Astrocyte (in vitro differentiated cells and primary cell): Measurements from ENCODE around the gene EPHA2. TPM values are rescaled to one million over a fixed set of nuclear protein-coding genes. Genes with fewer than 3 reads are reported as not detected.

ENCODE experiments used
- DNase-seq: peaks from one replicate; pipeline ENCODE4 v3.0.0-alpha.2; 2010; ENCODE audit warnings: low read depth
- FAIRE-seq: peaks from 2 replicates; lab custom pipeline; 2011; peaks lifted over from hg19 to GRCh38; lab: Jason Lieb, UNC
- H2AFZ ChIP-seq: 2 replicates; pipeline ENCODE4 v1.6.0; 2012; ENCODE audit warnings: low read depth, low read length, inconsistent platforms
- H3K27ac ChIP-seq: 2 replicates; pipeline ENCODE4 v1.5.1; 2011; ENCODE audit warnings: low read depth, low read length, inconsistent platforms
- H3K27me3 ChIP-seq: 2 replicates; pipeline ENCODE4 v1.6.0; 2011; ENCODE audit warnings: low read length, inconsistent platforms; ENCODE audit not compliant: insufficient read depth
- H3K36me3 ChIP-seq: 2 replicates; pipeline ENCODE4 v1.5.1; 2011; ENCODE audit warnings: low read length, inconsistent platforms; ENCODE audit not compliant: insufficient read depth
- H3K4me1 ChIP-seq: 2 replicates; pipeline ENCODE4 v1.5.1; 2011; ENCODE audit warnings: low read length, inconsistent platforms; ENCODE audit not compliant: insufficient read depth
- H3K4me2 ChIP-seq: 2 replicates; pipeline ENCODE4 v1.6.0; 2012; ENCODE audit warnings: low read length, inconsistent platforms
- H3K4me3 ChIP-seq: 2 replicates; pipeline ENCODE4 v1.5.1; 2011; ENCODE audit warnings: low read depth, mild to moderate bottlenecking, low read length, inconsistent platforms; ENCODE audit not compliant: insufficient read depth
- H3K79me2 ChIP-seq: 2 replicates; pipeline ENCODE4 v1.6.0; 2012; ENCODE audit warnings: mild to moderate bottlenecking, low read length, inconsistent platforms; ENCODE audit not compliant: insufficient read depth
- H3K9ac ChIP-seq: 2 replicates; pipeline ENCODE4 v1.6.0; 2012; ENCODE audit warnings: mild to moderate bottlenecking, low read length, inconsistent platforms
- H3K9me3 ChIP-seq: 2 replicates; pipeline ENCODE4 v1.5.1; 2012; ENCODE audit warnings: low read depth, mild to moderate bottlenecking, low read length, inconsistent platforms; ENCODE audit not compliant: insufficient read depth
- H4K20me1 ChIP-seq: 2 replicates; pipeline ENCODE4 v1.6.0; 2012; ENCODE audit warnings: low read length, inconsistent platforms; ENCODE audit not compliant: insufficient read depth
- H3K27ac Mint-ChIP-seq: one replicate; pipeline ENCODE4 v1.8.0; 2021; ENCODE audit warnings: mild to moderate bottlenecking, mixed read lengths; ENCODE audit not compliant: unreplicated experiment
- H3K27me3 Mint-ChIP-seq: one replicate; pipeline ENCODE4 v1.8.0; 2021; ENCODE audit warnings: low read depth, mixed read lengths; ENCODE audit not compliant: unreplicated experiment
- H3K36me3 Mint-ChIP-seq: one replicate; pipeline ENCODE4 v1.8.0; 2021; ENCODE audit warnings: low read depth, mixed read lengths; ENCODE audit not compliant: unreplicated experiment
- H3K4me1 Mint-ChIP-seq: one replicate; pipeline ENCODE4 v1.8.0; 2021; ENCODE audit warnings: low read depth, mixed read lengths; ENCODE audit not compliant: unreplicated experiment
- H3K4me3 Mint-ChIP-seq: one replicate; pipeline ENCODE4 v1.8.0; 2021; ENCODE audit warnings: mild to moderate bottlenecking, moderate library complexity, mixed read lengths; ENCODE audit not compliant: unreplicated experiment
- H3K9me3 Mint-ChIP-seq: one replicate; pipeline ENCODE4 v1.8.0; 2021; ENCODE audit warnings: mild to moderate bottlenecking, mixed read lengths; ENCODE audit not compliant: unreplicated experiment
- CTCF ChIP-seq: IDR thresholded peaks from 2 replicates; pipeline ENCODE4 v1.5.1; 2011; ENCODE audit warnings: low read depth, mild to moderate bottlenecking, inconsistent platforms, low read length, moderate library complexity; ENCODE audit not compliant: insufficient read depth
- EZH2 ChIP-seq: IDR thresholded peaks from 2 replicates; pipeline ENCODE4 v1.6.1; 2012; ENCODE audit warnings: mild to moderate bottlenecking, low read length, inconsistent platforms; ENCODE audit not compliant: insufficient read depth
- total RNA-seq: library from RNA; stranded (reverse); gene quantifications from 2 replicates; pipeline ENCODE4 v1.2.1, GENCODE V29; 2021

EPHA2 gene
- total RNA-seq, 1 donor from 2014 or later, result 140 TPM

- Histone ChIP-seq H4K20me1 (no peaks in the 10 kb centered on the region), H3K4me2 (peak overlapping the region; percentile 67), H3K27me3 (no peaks in the 10 kb centered on the region), H3K79me2 (no peaks in the 10 kb centered on the region), H3K4me1 (peaks cover 44% of the 10 kb centered on the region), H3K27ac (peak overlapping the region; percentile 78), H3K9me3 (no peaks in the 10 kb centered on the region), H3K36me3 (no peaks in the 10 kb centered on the region), H3K4me3 (no peak overlapping the region), H3K9ac (peak overlapping the region; percentile 65), H2AFZ (peak overlapping the region; percentile 44)
- TF ChIP-seq EZH2 (no peak), CTCF (no peak)
- peaks cover 7% of the 10 kb centered on the region for H3K27me3 Mint-ChIP-seq
- no peak for FAIRE-seq
- peaks cover 28% of the 10 kb centered on the region for H3K4me1 Mint-ChIP-seq
- peak overlapping the region; percentile 60 for H3K4me3 Mint-ChIP-seq
- peak; percentile 77 for DNase-seq
- H3K27ac Mint-ChIP-seq, result peak overlapping the region; percentile 95
- H3K9me3 Mint-ChIP-seq, result no peaks in the 10 kb centered on the region
- H3K36me3 Mint-ChIP-seq, result no peaks in the 10 kb centered on the region
Observed at GRCh38 chr1:16173447-16174260, 17.8 kb upstream of the EPHA2 start.

- no peaks in the 10 kb centered on the region for H3K79me2 ChIP-seq
- H3K4me3 ChIP-seq, result no peak overlapping the region
- FAIRE-seq (no peak), DNase-seq (peak; percentile 83)
- Mint-ChIP-seq H3K36me3 (no peaks in the 10 kb centered on the region), H3K27ac (peak overlapping the region; percentile 95), H3K9me3 (no peaks in the 10 kb centered on the region), H3K27me3 (peaks cover 7% of the 10 kb centered on the region), H3K4me1 (peaks cover 24% of the 10 kb centered on the region), H3K4me3 (no peak overlapping the region)
- H3K4me2 ChIP-seq, result peak overlapping the region; percentile 67
- TF ChIP-seq EZH2 (no peak), CTCF (no peak)
- no peaks in the 10 kb centered on the region for H4K20me1 ChIP-seq
- no peaks in the 10 kb centered on the region for H3K36me3 ChIP-seq
- H3K27ac ChIP-seq, result peak overlapping the region; percentile 78
- peak overlapping the region; percentile 44 for H2AFZ ChIP-seq
- peak overlapping the region; percentile 65 for H3K9ac ChIP-seq
- no peaks in the 10 kb centered on the region for H3K9me3 ChIP-seq
- no peaks in the 10 kb centered on the region for H3K27me3 ChIP-seq
- peaks cover 42% of the 10 kb centered on the region for H3K4me1 ChIP-seq
Observed at GRCh38 chr1:16172964-16173446, 17.1 kb upstream of the EPHA2 start.

GRCh38 chr1:16172218-16172830 is 16.5 kb upstream of the EPHA2 start:
- no peaks in the 10 kb centered on the region for H3K79me2 ChIP-seq
- H3K4me3 ChIP-seq, result no peak overlapping the region
- H3K27me3 ChIP-seq, result no peaks in the 10 kb centered on the region
- peaks cover 42% of the 10 kb centered on the region for H3K4me1 ChIP-seq
- Mint-ChIP-seq H3K4me3 (no peak overlapping the region), H3K27me3 (peaks cover 7% of the 10 kb centered on the region), H3K9me3 (no peaks in the 10 kb centered on the region), H3K4me1 (peaks cover 24% of the 10 kb centered on the region), H3K27ac (no peak overlapping the region), H3K36me3 (no peaks in the 10 kb centered on the region)
- no peak overlapping the region for H3K9ac ChIP-seq
- no peaks in the 10 kb centered on the region for H3K9me3 ChIP-seq
- H3K36me3 ChIP-seq, result no peaks in the 10 kb centered on the region
- no peak for DNase-seq
- H4K20me1 ChIP-seq, result no peaks in the 10 kb centered on the region
- H3K27ac ChIP-seq, result no peak overlapping the region
- H3K4me2 ChIP-seq, result no peak overlapping the region
- no peak for FAIRE-seq
- no peak for TF ChIP-seq EZH2
- no peak for TF ChIP-seq CTCF
- H2AFZ ChIP-seq, result no peak overlapping the region
